H9 (cell line): ENCODE measurements around the gene EFCAB11. TPM values are rescaled to one million over a fixed set of nuclear protein-coding genes. Genes with fewer than 3 reads are reported as not detected.

Experiments
- DNase-seq: peaks from one replicate; pipeline ENCODE4 v3.0.0-alpha.2; 2017
- H2AFZ ChIP-seq: one replicate; pipeline ENCODE4 v1.6.1; 2013; ENCODE audit warnings: mild to moderate bottlenecking, low read length, control low read depth, moderate library complexity
- H2AK5ac ChIP-seq: 2 replicates; pipeline ENCODE4 v1.6.1; 2013; ENCODE audit warnings: low read length, control low read depth, mixed read lengths; ENCODE audit not compliant: insufficient read length
- H2BK120ac ChIP-seq: one replicate; pipeline ENCODE4 v1.6.1; 2013; ENCODE audit warnings: low read depth, mild to moderate bottlenecking, low read length, control low read depth, inconsistent platforms; ENCODE audit not compliant: poor library complexity, severe bottlenecking
- H2BK12ac ChIP-seq: 2 replicates; pipeline ENCODE4 v1.6.1; 2013; ENCODE audit warnings: low read length, control low read depth, mixed read lengths, low read depth; ENCODE audit not compliant: insufficient read length
- H2BK15ac ChIP-seq: 2 replicates; pipeline ENCODE4 v1.6.1; 2013; ENCODE audit warnings: low read depth, low read length, control low read depth
- H2BK20ac ChIP-seq: one replicate; pipeline ENCODE4 v1.6.1; 2013; ENCODE audit warnings: low read depth, mild to moderate bottlenecking, low read length, control low read depth, inconsistent platforms; ENCODE audit not compliant: poor library complexity, severe bottlenecking
- H2BK5ac ChIP-seq: 2 replicates; pipeline ENCODE4 v1.6.1; 2013; ENCODE audit warnings: low read length, control low read depth, mixed read lengths; ENCODE audit not compliant: insufficient read length
- H3K14ac ChIP-seq: 2 replicates; pipeline ENCODE4 v1.6.1; 2013; ENCODE audit warnings: low read length, control low read depth; ENCODE audit not compliant: insufficient read depth
- H3K18ac ChIP-seq: 2 replicates; pipeline ENCODE4 v1.6.1; 2013; ENCODE audit warnings: low read depth, mild to moderate bottlenecking, mixed read lengths, low read length, control low read depth; ENCODE audit not compliant: insufficient read length
- H3K23ac ChIP-seq: 2 replicates; pipeline ENCODE4 v1.6.1; 2013; ENCODE audit warnings: low read length, control low read depth, mixed read lengths, low read depth; ENCODE audit not compliant: insufficient read length
- H3K23me2 ChIP-seq: 2 replicates; pipeline ENCODE4 v1.6.1; 2013; ENCODE audit warnings: low read depth, mild to moderate bottlenecking, mixed read lengths, low read length, control low read depth; ENCODE audit not compliant: insufficient read length, poor library complexity, severe bottlenecking
- H3K27ac ChIP-seq: 2 replicates; pipeline ENCODE4 v1.5.1; 2013; ENCODE audit warnings: low read length, control low read depth, mixed read lengths, low read depth; ENCODE audit not compliant: insufficient read length
- H3K27me3 ChIP-seq: 2 replicates; pipeline ENCODE4 v1.6.1; 2013; ENCODE audit warnings: low read length, control low read depth, inconsistent platforms; ENCODE audit not compliant: insufficient read depth
- H3K4ac ChIP-seq: 2 replicates; pipeline ENCODE4 v1.6.1; 2013; ENCODE audit warnings: low read depth, mild to moderate bottlenecking, control low read depth, inconsistent platforms, low read length, moderate library complexity
- H3K4me1 ChIP-seq: 2 replicates; pipeline ENCODE4 v1.6.1; 2013; ENCODE audit warnings: low read length, control low read depth, inconsistent platforms; ENCODE audit not compliant: insufficient read depth
- H3K4me2 ChIP-seq: 2 replicates; pipeline ENCODE4 v1.6.1; 2013; ENCODE audit warnings: low read length, control low read depth, mixed read lengths; ENCODE audit not compliant: insufficient read length, insufficient read depth
- H3K56ac ChIP-seq: 2 replicates; pipeline ENCODE4 v1.6.1; 2013; ENCODE audit warnings: low read depth, mild to moderate bottlenecking, mixed read lengths, low read length, control low read depth; ENCODE audit not compliant: insufficient read length
- H3K79me1 ChIP-seq: 2 replicates; pipeline ENCODE4 v1.6.1; 2013; ENCODE audit warnings: low read depth, mild to moderate bottlenecking, moderate library complexity, low read length, control low read depth, inconsistent platforms; ENCODE audit not compliant: insufficient read depth, poor library complexity, severe bottlenecking
- H3K79me2 ChIP-seq: 2 replicates; pipeline ENCODE4 v1.6.1; 2013; ENCODE audit warnings: low read length, control low read depth, inconsistent platforms; ENCODE audit not compliant: insufficient read depth
- H3K9ac ChIP-seq: 2 replicates; pipeline ENCODE4 v1.6.1; 2013; ENCODE audit warnings: low read length, control low read depth, mixed read lengths; ENCODE audit not compliant: insufficient read length; ENCODE audit errors: extremely low read depth
- H3K9me3 ChIP-seq: one replicate; pipeline ENCODE4 v1.6.1; 2013; ENCODE audit warnings: low read depth, low read length, inconsistent platforms; ENCODE audit not compliant: control insufficient read depth
- H3T11ph ChIP-seq: one replicate; pipeline ENCODE4 v1.6.1; 2013; ENCODE audit warnings: mild to moderate bottlenecking, low read length, control low read depth, inconsistent platforms
- H4K20me1 ChIP-seq: one replicate; pipeline ENCODE4 v1.6.1; 2013; ENCODE audit not compliant: control insufficient read depth, insufficient read length, insufficient read depth
- H4K5ac ChIP-seq: 2 replicates; pipeline ENCODE4 v1.6.1; 2013; ENCODE audit warnings: low read depth, mild to moderate bottlenecking, mixed read lengths, low read length, control low read depth; ENCODE audit not compliant: insufficient read length
- H4K8ac ChIP-seq: replicated peaks from 2 replicates; pipeline ENCODE4 v1.6.1; 2013; ENCODE audit warnings: low read length, control low read depth, mixed read lengths, low read depth; ENCODE audit not compliant: insufficient read length
- H4K91ac ChIP-seq: 2 replicates; pipeline ENCODE4 v1.6.1; 2013; ENCODE audit warnings: low read depth, mild to moderate bottlenecking, moderate library complexity, mixed read lengths, low read length, control low read depth; ENCODE audit not compliant: insufficient read length
- H3K27ac Mint-ChIP-seq, 3 experiments: 2 replicates in 2 of 3; 3 replicates in 1 of 3; pipeline ENCODE4 v1.8.0; 2020 to 2021; ENCODE audit warnings: mixed read lengths in 3 of 3, mild to moderate bottlenecking in 1 of 3, moderate library complexity in 1 of 3
- H3K27me3 Mint-ChIP-seq: 2 replicates; pipeline ENCODE4 v1.8.0; 2021; ENCODE audit warnings: low read depth, mild to moderate bottlenecking, moderate library complexity, mixed read lengths
- H3K36me3 Mint-ChIP-seq, 3 experiments: 2 replicates in 2 of 3; 3 replicates in 1 of 3; pipeline ENCODE4 v1.8.0; 2020 to 2021; ENCODE audit warnings: low read depth in 3 of 3, mixed read lengths in 3 of 3; ENCODE audit not compliant: insufficient read depth in 1 of 3
- H3K4me1 Mint-ChIP-seq, 2 experiments: 2 replicates each; pipeline ENCODE4 v1.8.0; 2020; ENCODE audit warnings: mixed read lengths in 2 of 2
- H3K4me3 Mint-ChIP-seq, 2 experiments: 2 replicates in 1 of 2; 3 replicates in 1 of 2; pipeline ENCODE4 v1.8.0; 2020 to 2021; ENCODE audit warnings: mild to moderate bottlenecking in 2 of 2, mixed read lengths in 2 of 2, moderate library complexity in 1 of 2
- H3K9me3 Mint-ChIP-seq, 2 experiments: 2 replicates in 1 of 2; 3 replicates in 1 of 2; pipeline ENCODE4 v1.8.0; 2020; ENCODE audit warnings: mild to moderate bottlenecking in 2 of 2, mixed read lengths in 2 of 2, moderate library complexity in 1 of 2
- WGBS: extraction: QIAGEN DNeasy Blood & Tissue Kit; methylation state at CpG from one replicate; pipeline ENCODE4 v1.1.7; 2013; ENCODE audit warnings: missing lambda C conversion rate, low lambda C conversion rate, mixed read lengths; ENCODE audit not compliant: insufficient read length; ENCODE audit errors: extremely low coverage; 5-methylcytosine and 5-hydroxymethylcytosine counted together
- total RNA-seq: library from RNA; stranded (reverse); gene quantifications from 2 replicates; pipeline ENCODE4 v1.2.1, GENCODE V29; 2021
- TF ChIP-seq, protein P1 (sequence below): fragments of 200-600 bp; sonication (generic); conservative IDR thresholded peaks from 3 replicates; pipeline ENCODE4 v1.8.0; 2021; ENCODE audit warnings: antibody characterized with exemption, mild to moderate bottlenecking

The EFCAB11 gene
- total RNA-seq, 1 experiment from 2014 or later, result 17.4 TPM

DNA sequence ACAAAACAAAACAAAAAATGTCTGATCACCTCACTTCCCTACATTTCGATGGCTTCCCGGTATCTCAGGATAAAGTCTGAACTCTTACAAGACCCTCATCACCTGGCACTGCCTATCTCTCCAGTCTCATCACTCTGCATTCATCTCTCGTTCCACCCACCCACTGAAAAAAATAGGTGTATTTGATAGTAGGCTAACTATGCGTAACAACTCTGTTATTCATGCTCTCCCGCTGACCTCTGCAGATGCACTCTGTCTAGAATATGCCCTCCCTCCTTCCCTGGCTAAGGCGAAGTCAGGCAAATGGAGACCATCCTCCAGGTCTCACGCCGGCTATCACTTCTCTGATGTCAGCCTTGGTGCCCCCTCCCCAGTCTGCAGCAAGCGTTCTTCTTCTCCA lies 44.9 kb downstream of the EFCAB11 start:
- H2BK15ac ChIP-seq, result no peak overlapping the region
- no peaks in the 10 kb centered on the region for H3K27me3 ChIP-seq
- no peak overlapping the region for H2AFZ ChIP-seq
- no peaks in the 10 kb centered on the region for H3K9me3 ChIP-seq
- no peaks in the 10 kb centered on the region for H3K23me2 ChIP-seq
- no peak overlapping the region for H2AK5ac ChIP-seq
- no peak overlapping the region for H3K27ac ChIP-seq
- no peaks in the 10 kb centered on the region for H3K79me1 ChIP-seq
- Mint-ChIP-seq H3K27ac (no peak overlapping the region), H3K4me3 (no peak overlapping the region), H3K9me3 (no peaks in the 10 kb centered on the region), H3K4me1 (peaks cover 40 to 49% of the 10 kb centered on the region in 2 experiments), H3K27me3 (peaks cover 5% of the 10 kb centered on the region; the same call in 1 of the 2 replicates), H3K36me3 (peaks cover 0 to 4% (median 3%) of the 10 kb centered on the region in 3 experiments; a peak in 3 of 7 replicates)
- no peak overlapping the region for H2BK120ac ChIP-seq
- no peak overlapping the region for H4K5ac ChIP-seq
- no peak overlapping the region for H2BK12ac ChIP-seq
- H4K8ac ChIP-seq, result no peak overlapping the region
- no peak overlapping the region for H3K9ac ChIP-seq
- H3T11ph ChIP-seq, result no peak overlapping the region
- no peak overlapping the region for H4K91ac ChIP-seq
- TF ChIP-seq, protein P1, sequence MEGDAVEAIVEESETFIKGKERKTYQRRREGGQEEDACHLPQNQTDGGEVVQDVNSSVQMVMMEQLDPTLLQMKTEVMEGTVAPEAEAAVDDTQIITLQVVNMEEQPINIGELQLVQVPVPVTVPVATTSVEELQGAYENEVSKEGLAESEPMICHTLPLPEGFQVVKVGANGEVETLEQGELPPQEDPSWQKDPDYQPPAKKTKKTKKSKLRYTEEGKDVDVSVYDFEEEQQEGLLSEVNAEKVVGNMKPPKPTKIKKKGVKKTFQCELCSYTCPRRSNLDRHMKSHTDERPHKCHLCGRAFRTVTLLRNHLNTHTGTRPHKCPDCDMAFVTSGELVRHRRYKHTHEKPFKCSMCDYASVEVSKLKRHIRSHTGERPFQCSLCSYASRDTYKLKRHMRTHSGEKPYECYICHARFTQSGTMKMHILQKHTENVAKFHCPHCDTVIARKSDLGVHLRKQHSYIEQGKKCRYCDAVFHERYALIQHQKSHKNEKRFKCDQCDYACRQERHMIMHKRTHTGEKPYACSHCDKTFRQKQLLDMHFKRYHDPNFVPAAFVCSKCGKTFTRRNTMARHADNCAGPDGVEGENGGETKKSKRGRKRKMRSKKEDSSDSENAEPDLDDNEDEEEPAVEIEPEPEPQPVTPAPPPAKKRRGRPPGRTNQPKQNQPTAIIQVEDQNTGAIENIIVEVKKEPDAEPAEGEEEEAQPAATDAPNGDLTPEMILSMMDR, result no peak
- no peak overlapping the region for H3K23ac ChIP-seq
- H3K4me2 ChIP-seq, result no peak overlapping the region
- no peak overlapping the region for H2BK20ac ChIP-seq
- H4K20me1 ChIP-seq, result no peaks in the 10 kb centered on the region
- no peak for DNase-seq
- WGBS, result no CpG with 5 or more reads among the region's 9 CpGs
- no peak overlapping the region for H3K18ac ChIP-seq
- peaks cover 6% of the 10 kb centered on the region; the same call in 1 of the 2 replicates for H3K4me1 ChIP-seq
- no peaks in the 10 kb centered on the region for H3K79me2 ChIP-seq
- no peak overlapping the region for H3K4ac ChIP-seq
- no peak overlapping the region for H3K14ac ChIP-seq
- no peak overlapping the region for H2BK5ac ChIP-seq
- H3K56ac ChIP-seq, result no peak overlapping the region
